GM12891 (cell line): ENCODE results near the gene FKBP14.

ENCODE experiments used
- PAX5 ChIP-seq: IDR thresholded peaks from 2 replicates; pipeline ENCODE4 v1.6.1; 2011; ENCODE audit warnings: low read length, moderate library complexity, mild to moderate bottlenecking; ENCODE audit not compliant: insufficient read depth, severe bottlenecking
- POLR2A ChIP-seq: IDR thresholded peaks from 2 replicates; pipeline ENCODE4 v1.6.1; 2011; ENCODE audit warnings: low read depth, low read length, control low read depth
- POLR2AphosphoS5 ChIP-seq: IDR thresholded peaks from 2 replicates; pipeline ENCODE4 v1.6.1; 2011; ENCODE audit warnings: low read depth, low read length, control low read depth
- POU2F2 ChIP-seq: IDR thresholded peaks from 2 replicates; pipeline ENCODE4 v1.6.1; 2011; ENCODE audit warnings: low read depth, mild to moderate bottlenecking, control low read depth, low read length, moderate library complexity
- SPI1 ChIP-seq: IDR thresholded peaks from 2 replicates; pipeline ENCODE4 v1.6.1; 2011; ENCODE audit warnings: low read depth, low read length, control low read depth
- TAF1 ChIP-seq: IDR thresholded peaks from 2 replicates; pipeline ENCODE4 v1.6.1; 2011; ENCODE audit warnings: low read depth, low read length, control low read depth

- no peak for TF ChIP-seq POLR2A
- no peak for TF ChIP-seq POLR2AphosphoS5
- no peak for TF ChIP-seq TAF1
- no peak for TF ChIP-seq POU2F2
- no peak for TF ChIP-seq SPI1
- no peak for TF ChIP-seq PAX5
Observed at GRCh38 chr7:29996321-29996720, 30.2 kb downstream of the FKBP14 start.
